Fibroblast of villous mesenchyme (primary cell): ENCODE data around the gene ABCC4. TPM values are rescaled to one million over a fixed set of nuclear protein-coding genes. Genes with fewer than 3 reads are reported as not detected.

Source experiments
- DNase-seq: peaks from one replicate; pipeline ENCODE4 v3.0.0-alpha.2; 2010; ENCODE audit warnings: low read depth
- H3K4me3 ChIP-seq: 2 replicates; pipeline ENCODE4 v1.5.1; 2011; ENCODE audit warnings: low read depth, mild to moderate bottlenecking, low read length
- CTCF ChIP-seq: IDR thresholded peaks from 2 replicates; pipeline ENCODE4 v1.5.1; 2012; ENCODE audit warnings: low read depth, mild to moderate bottlenecking, low read length; ENCODE audit not compliant: insufficient read depth
- total RNA-seq: library from RNA; depleted of rRNA; stranded (reverse); fragments of >200 nt; gene quantifications from 2 replicates; pipeline ENCODE4 v1.2.3, GENCODE V29; 2012

The ABCC4 gene
- total RNA-seq, 1 donor, result 56.6 TPM

GRCh38 chr13:95337597-95337996 is 36.3 kb upstream of the ABCC4 start:
- TF ChIP-seq CTCF, result no peak
- H3K4me3 ChIP-seq, result no peak overlapping the region
- no peak for DNase-seq

GRCh38 chr13:95335667-95336066 is 34.4 kb upstream of the ABCC4 start:
- DNase-seq, result no peak
- no peak overlapping the region for H3K4me3 ChIP-seq
- TF ChIP-seq CTCF, result no peak

GRCh38 chr13:95328386-95328785 is 27.1 kb upstream of the ABCC4 start:
- no peak for TF ChIP-seq CTCF
- H3K4me3 ChIP-seq, result no peak overlapping the region
- no peak for DNase-seq

GRCh38 chr13:95327190-95327589 is 25.9 kb upstream of the ABCC4 start:
- no peak overlapping the region for H3K4me3 ChIP-seq
- TF ChIP-seq CTCF, result no peak
- no peak for DNase-seq

GRCh38 chr13:95326695-95327094 is 25.4 kb upstream of the ABCC4 start:
- H3K4me3 ChIP-seq, result no peak overlapping the region
- no peak for TF ChIP-seq CTCF
- no peak for DNase-seq

- DNase-seq, result no peak
- TF ChIP-seq CTCF, result no peak
- H3K4me3 ChIP-seq, result no peak overlapping the region
Observed at GRCh38 chr13:95325485-95325884, 24.2 kb upstream of the ABCC4 start.

- TF ChIP-seq CTCF, result no peak
- DNase-seq, result no peak
- H3K4me3 ChIP-seq, result no peak overlapping the region
Observed at GRCh38 chr13:95323930-95324662, 22.8 kb upstream of the ABCC4 start.
